PC-3 (cell line): ENCODE data around the gene ZMPSTE24. TPM values are rescaled to one million over a fixed set of nuclear protein-coding genes. Genes with fewer than 3 reads are reported as not detected.

Experiments used
- ATAC-seq: fragments of 200-7000 bp; cut with Tn5 transposase; 2 replicates; pipeline ENCODE4 v1.9.1; 2020; ENCODE audit warnings: mild to moderate bottlenecking, moderate library complexity
- BruUV-seq: library from RNA; stranded (reverse); fragments of 400-500 nt; replicated peaks from 2 replicates; lab custom pipeline; 2021; lab: Mats Ljungman, UMichigan
- CTCF ChIA-PET: fragments of 300-600 bp; sonication (Branson Sonifier 250); formaldehyde crosslinking; loops from one replicate; lab custom pipeline; 2022; ENCODE audit warnings: antibody characterized with exemption; lab: Charles Lee
- POLR2A ChIA-PET: fragments of 300-600 bp; sonication (Branson Sonifier 250); formaldehyde crosslinking; loops from one replicate; lab custom pipeline; 2022; ENCODE audit warnings: antibody characterized with exemption; ENCODE audit not compliant: unreplicated experiment; lab: Charles Lee
- DNase-seq: peaks from one replicate; pipeline ENCODE4 v3.0.0-alpha.2; 2015
- H2AFZ ChIP-seq: fragments of 300-600 bp; sonication (generic); 2 replicates; pipeline ENCODE4 v1.6.0; 2016; ENCODE audit warnings: antibody characterized with exemption, low read length
- H3F3A ChIP-seq: fragments of 300-600 bp; sonication (generic); one replicate; pipeline ENCODE4 v1.6.0; 2017; ENCODE audit warnings: antibody characterized with exemption, low read length, control low read depth, mild to moderate bottlenecking; ENCODE audit not compliant: unreplicated experiment
- H3K27ac ChIP-seq: fragments of 300-600 bp; sonication (generic); 2 replicates; pipeline ENCODE4 v1.5.1; 2016; ENCODE audit warnings: mild to moderate bottlenecking, low read length
- H3K27me3 ChIP-seq: fragments of 300-600 bp; sonication (generic); 2 replicates; pipeline ENCODE4 v1.6.1; 2016; ENCODE audit warnings: low read length, mixed read lengths
- H3K36me3 ChIP-seq: fragments of 300-600 bp; sonication (generic); 2 replicates; pipeline ENCODE4 v1.6.1; 2016; ENCODE audit warnings: low read depth, mixed run types, low read length, mixed read lengths
- H3K4me1 ChIP-seq: fragments of 300-600 bp; sonication (generic); 2 replicates; pipeline ENCODE4 v1.5.1; 2016; ENCODE audit warnings: low read length; ENCODE audit not compliant: insufficient read depth
- H3K4me2 ChIP-seq: fragments of 300-600 bp; sonication (generic); 2 replicates; pipeline ENCODE4 v1.6.0; 2016; ENCODE audit warnings: low read length
- H3K4me3 ChIP-seq: fragments of 300-600 bp; sonication (generic); 2 replicates; pipeline ENCODE4 v1.5.1; 2016; ENCODE audit warnings: mild to moderate bottlenecking, low read length, mixed read lengths
- H3K79me2 ChIP-seq: fragments of 300-600 bp; sonication (generic); 2 replicates; pipeline ENCODE4 v1.6.1; 2017; ENCODE audit warnings: low read length, mixed read lengths
- H3K9ac ChIP-seq: fragments of 300-600 bp; sonication (generic); 2 replicates; pipeline ENCODE4 v1.6.0; 2016; ENCODE audit warnings: mild to moderate bottlenecking, low read length
- H3K9me2 ChIP-seq: fragments of 300-600 bp; sonication (generic); replicated peaks from 2 replicates; pipeline ENCODE4 v1.6.1; 2016; ENCODE audit warnings: mixed run types, low read length, mixed read lengths
- H3K9me3 ChIP-seq: fragments of 300-600 bp; sonication (generic); 2 replicates; pipeline ENCODE4 v1.6.1; 2016; ENCODE audit warnings: low read length, mixed read lengths
- H4K20me1 ChIP-seq: fragments of 300-600 bp; sonication (generic); 2 replicates; pipeline ENCODE4 v1.6.1; 2016; ENCODE audit warnings: low read length, mixed read lengths
- CTCF ChIP-seq: fragments of 300-600 bp; sonication (generic); conservative IDR thresholded peaks from 2 replicates; pipeline ENCODE4 v1.5.1; 2017; ENCODE audit warnings: antibody characterized with exemption, low read depth, mild to moderate bottlenecking, low read length
- EZH2 ChIP-seq: fragments of 300-600 bp; sonication (generic); IDR thresholded peaks from one replicate; pipeline ENCODE4 v1.6.1; 2017; ENCODE audit warnings: antibody characterized with exemption, mild to moderate bottlenecking, low read length; ENCODE audit not compliant: unreplicated experiment
- EZH2phosphoT487 ChIP-seq: fragments of 300-600 bp; sonication (generic); IDR thresholded peaks from 2 replicates; pipeline ENCODE4 v1.6.1; 2018; ENCODE audit warnings: mild to moderate bottlenecking, antibody characterized with exemption, low read length, borderline replicate concordance
- intact Hi-C: fragments of 100-400 bp; cut with micrococcal nuclease; formaldehyde crosslinking; loops from 2 replicates; pipeline ENCODE4 v1.9.0; 2023
- total RNA-seq: library from RNA; depleted of rRNA; stranded (reverse); fragments of >200 nt; gene quantifications from 2 replicates; pipeline ENCODE4 v1.2.3, GENCODE V29; 2014

ZMPSTE24 gene
- total RNA-seq, 1 experiment from 2014 or later = 76.1 TPM

GRCh38 chr1:40314721-40315238 lies 56.7 kb downstream of the ZMPSTE24 start:
- no TSS peak for BruUV-seq
- no peak overlapping the region for H3K9ac ChIP-seq
- POLR2A ChIA-PET = no interaction called here

GRCh38 chr1:40315239-40315794 lies 57.3 kb downstream of the ZMPSTE24 start:
- Histone ChIP-seq H3K9me3 (no peaks in the 10 kb centered on the region), H3K9me2 (no peaks in the 10 kb centered on the region), H3K27ac (no peak overlapping the region), H3K4me2 (peak overlapping the region; percentile 58), H3F3A (no peaks in the 10 kb centered on the region), H3K9ac (no peak overlapping the region), H3K36me3 (no peaks in the 10 kb centered on the region), H3K4me3 (no peak overlapping the region), H3K4me1 (no peaks in the 10 kb centered on the region), H2AFZ (peak overlapping the region; percentile 71), H3K27me3 (no peaks in the 10 kb centered on the region), H4K20me1 (no peaks in the 10 kb centered on the region), H3K79me2 (no peaks in the 10 kb centered on the region)
- TF ChIP-seq CTCF = peak; percentile 78
- no peak for TF ChIP-seq EZH2
- ATAC-seq (peak; percentile 65), DNase-seq (peak; percentile 68)
- ChIA-PET POLR2A (interaction anchor here (0.5 kb wide), 1 partner anchor 185 kb away, joined by 3 read pairs; no protein-coding TSS in a partner anchor), CTCF (interaction anchor here (0.7 to 0.9 kb wide), 3 partner anchors 154 to 172 kb away, joined by 3 to 4 read pairs (median 3); partner anchors contain the start of gene RLF)
- intact Hi-C loops = loop anchor here (5.0 kb wide), 1 partner anchor 173 kb away; no protein-coding TSS in a partner anchor
- no TSS peak for BruUV-seq

More at GRCh38 chr1:40314721-40315238, 56.7 kb downstream of the ZMPSTE24 start:
- CTCF ChIA-PET = interaction anchor here (0.7 to 0.9 kb wide), 3 partner anchors 154 to 171 kb away, joined by 3 to 4 read pairs (median 3); partner anchors contain the start of gene RLF
- Histone ChIP-seq H3K9me2 (no peaks in the 10 kb centered on the region), H3F3A (no peaks in the 10 kb centered on the region), H3K4me1 (no peaks in the 10 kb centered on the region), H4K20me1 (no peaks in the 10 kb centered on the region), H3K27me3 (no peaks in the 10 kb centered on the region), H3K4me3 (no peak overlapping the region), H2AFZ (peak overlapping the region; percentile 71), H3K79me2 (no peaks in the 10 kb centered on the region), H3K9me3 (no peaks in the 10 kb centered on the region), H3K27ac (no peak overlapping the region), H3K4me2 (peak overlapping the region; percentile 47), H3K36me3 (no peaks in the 10 kb centered on the region)
- intact Hi-C loops = loop anchor here (5.0 kb wide), 1 partner anchor 172 kb away; no protein-coding TSS in a partner anchor
- DNase-seq (no peak), ATAC-seq (no peak)
- TF ChIP-seq CTCF (no peak), EZH2 (no peak), EZH2phosphoT487 (no peak)
